ENCODE measurements around the gene BBS9.

The BBS9 gene

GRCh38 chr7:33632840-33633525 is 503.6 kb downstream of the BBS9 start:
- H3K27ac ChIP-seq: no peak overlapping the region

GRCh38 chr7:33634606-33635005 is 505.2 kb downstream of the BBS9 start:
- TF ChIP-seq POLR2AphosphoS5 (IDR thresholded peaks at IDR 0.05; ENCODE audit: borderline replicate concordance, low read depth, low read length) (no peak), FOXP2 (optimal IDR thresholded peaks at IDR 0.05; ENCODE audit: control extremely low read depth, extremely low read length, insufficient read depth) (no peak), EZH2 (IDR thresholded peaks at IDR 0.05) (no peak)
- Histone ChIP-seq H3K27ac (no peak overlapping the region), H3K36me3 (ENCODE audit: insufficient read depth, low read length) (no peaks in the 10 kb centered on the region), H3K9me3 (ENCODE audit: low read depth, low read length) (no peaks in the 10 kb centered on the region), H3K9ac (ENCODE audit: insufficient read length) (no peak overlapping the region), H3K4me3 (no peak overlapping the region)
- no peak for DNase-seq (ENCODE audit: low read depth, low spot score)

More at GRCh38 chr7:33632840-33633525, 503.6 kb downstream of the BBS9 start:
- no peaks in the 10 kb centered on the region for H3K36me3 ChIP-seq (ENCODE audit: insufficient read depth, low read length)
- no peak overlapping the region for H3K4me3 ChIP-seq
- H3K9me3 ChIP-seq (ENCODE audit: low read depth, low read length): no peaks in the 10 kb centered on the region
- TF ChIP-seq POLR2AphosphoS5 (IDR thresholded peaks at IDR 0.05; ENCODE audit: borderline replicate concordance, low read depth, low read length) (no peak), FOXP2 (optimal IDR thresholded peaks at IDR 0.05; ENCODE audit: control extremely low read depth, extremely low read length, insufficient read depth) (no peak), EZH2 (IDR thresholded peaks at IDR 0.05) (no peak)
- no peak overlapping the region for H3K9ac ChIP-seq (ENCODE audit: insufficient read length)
- DNase-seq (ENCODE audit: low read depth, low spot score): no peak

- Histone ChIP-seq H3K27ac (no peak overlapping the region), H3K9ac (ENCODE audit: insufficient read length) (no peak overlapping the region), H3K9me3 (ENCODE audit: low read depth, low read length) (no peaks in the 10 kb centered on the region), H3K36me3 (ENCODE audit: insufficient read depth, low read length) (no peaks in the 10 kb centered on the region), H3K4me3 (no peak overlapping the region)
- TF ChIP-seq EZH2 (IDR thresholded peaks at IDR 0.05): no peak
- no peak for TF ChIP-seq POLR2AphosphoS5 (IDR thresholded peaks at IDR 0.05; ENCODE audit: borderline replicate concordance, low read depth, low read length)
- no peak for DNase-seq (ENCODE audit: low read depth, low spot score)
Measured at GRCh38 chr7:33636359-33636758, 507.0 kb downstream of the BBS9 start.

GRCh38 chr7:33639552-33640197 is 510.3 kb downstream of the BBS9 start:
- DNase-seq (ENCODE audit: low read depth, low spot score): peak; percentile 68
- Histone ChIP-seq H3K36me3 (ENCODE audit: insufficient read depth, low read length) (no peaks in the 10 kb centered on the region), H3K9me3 (ENCODE audit: low read depth, low read length) (no peaks in the 10 kb centered on the region), H3K9ac (ENCODE audit: insufficient read length) (peak overlapping the region; percentile 27), H3K4me3 (peak overlapping the region; percentile 61), H3K27ac (peak overlapping the region; percentile 95)
- peak; percentile 12; the same call in 1 of the 2 replicates for TF ChIP-seq POLR2AphosphoS5 (IDR thresholded peaks at IDR 0.05; ENCODE audit: borderline replicate concordance, low read depth, low read length)
- TF ChIP-seq FOXP2 (optimal IDR thresholded peaks at IDR 0.05; ENCODE audit: control extremely low read depth, extremely low read length, insufficient read depth): no peak

- no peak for DNase-seq (ENCODE audit: low read depth, low spot score)
- H3K9me3 ChIP-seq (ENCODE audit: low read depth, low read length): no peaks in the 10 kb centered on the region
- TF ChIP-seq POLR2AphosphoS5 (IDR thresholded peaks at IDR 0.05; ENCODE audit: borderline replicate concordance, low read depth, low read length) (no peak), EZH2 (IDR thresholded peaks at IDR 0.05) (no peak), FOXP2 (optimal IDR thresholded peaks at IDR 0.05; ENCODE audit: control extremely low read depth, extremely low read length, insufficient read depth) (no peak)
- no peak overlapping the region for H3K9ac ChIP-seq (ENCODE audit: insufficient read length)
- no peaks in the 10 kb centered on the region for H3K36me3 ChIP-seq (ENCODE audit: insufficient read depth, low read length)
- H3K27ac ChIP-seq: peak overlapping the region; percentile 95
- H3K4me3 ChIP-seq: no peak overlapping the region
Measured at GRCh38 chr7:33640741-33641140, 511.4 kb downstream of the BBS9 start.

- Histone ChIP-seq H3K9ac (ENCODE audit: insufficient read length) (no peak overlapping the region), H3K9me3 (ENCODE audit: low read depth, low read length) (no peaks in the 10 kb centered on the region), H3K27ac (no peak overlapping the region), H3K4me3 (no peak overlapping the region), H3K36me3 (ENCODE audit: insufficient read depth, low read length) (no peaks in the 10 kb centered on the region)
- no peak for DNase-seq (ENCODE audit: low read depth, low spot score)
- TF ChIP-seq FOXP2 (optimal IDR thresholded peaks at IDR 0.05; ENCODE audit: control extremely low read depth, extremely low read length, insufficient read depth) (no peak), EZH2 (IDR thresholded peaks at IDR 0.05) (no peak), POLR2AphosphoS5 (IDR thresholded peaks at IDR 0.05; ENCODE audit: borderline replicate concordance, low read depth, low read length) (no peak)
Measured at GRCh38 chr7:33642312-33642711, 512.9 kb downstream of the BBS9 start.

- no peak for DNase-seq (ENCODE audit: low read depth, low spot score)
- Histone ChIP-seq H3K27ac (no peak overlapping the region), H3K9ac (ENCODE audit: insufficient read length) (no peak overlapping the region), H3K9me3 (ENCODE audit: low read depth, low read length) (no peaks in the 10 kb centered on the region), H3K4me3 (no peak overlapping the region), H3K36me3 (ENCODE audit: insufficient read depth, low read length) (no peaks in the 10 kb centered on the region)
- TF ChIP-seq FOXP2 (optimal IDR thresholded peaks at IDR 0.05; ENCODE audit: control extremely low read depth, extremely low read length, insufficient read depth) (no peak), EZH2 (IDR thresholded peaks at IDR 0.05) (no peak)
Measured at GRCh38 chr7:33643530-33643929, 514.2 kb downstream of the BBS9 start.

- Histone ChIP-seq H3K9ac (ENCODE audit: insufficient read length) (no peak overlapping the region), H3K36me3 (ENCODE audit: insufficient read depth, low read length) (no peaks in the 10 kb centered on the region), H3K4me3 (no peak overlapping the region), H3K27ac (no peak overlapping the region), H3K9me3 (ENCODE audit: low read depth, low read length) (no peaks in the 10 kb centered on the region)
- no peak for TF ChIP-seq EZH2 (IDR thresholded peaks at IDR 0.05)
- TF ChIP-seq POLR2AphosphoS5 (IDR thresholded peaks at IDR 0.05; ENCODE audit: borderline replicate concordance, low read depth, low read length): no peak
- TF ChIP-seq FOXP2 (optimal IDR thresholded peaks at IDR 0.05; ENCODE audit: control extremely low read depth, extremely low read length, insufficient read depth): no peak
- no peak for DNase-seq (ENCODE audit: low read depth, low spot score)
Measured at GRCh38 chr7:33644489-33644888, 515.1 kb downstream of the BBS9 start.

All from SK-N-MC (cell line).